Stimulated activated CD8-positive, alpha-beta memory T cell treated with anti-CD3 and anti-CD28 coated beads, Interleukin-12 subunit alpha, Interleukin-12 subunit beta, amount 100 ng/mL, for 24 hours (primary cell): ENCODE results near the gene NCL.
A peak's percentile ranks its signal among the peaks of the same experiment; 100 is the strongest.
"Not testable (repeated sequence)": the region's sequence is repeated elsewhere in the genome, so short reads cannot be mapped to it uniquely, and the experiment has no call there.

Experiments used
- DNase-seq: peaks from one replicate; pipeline ENCODE4 v3.0.0-alpha.2; 2020; ENCODE audit errors: extremely low read depth

The NCL gene

DNA sequence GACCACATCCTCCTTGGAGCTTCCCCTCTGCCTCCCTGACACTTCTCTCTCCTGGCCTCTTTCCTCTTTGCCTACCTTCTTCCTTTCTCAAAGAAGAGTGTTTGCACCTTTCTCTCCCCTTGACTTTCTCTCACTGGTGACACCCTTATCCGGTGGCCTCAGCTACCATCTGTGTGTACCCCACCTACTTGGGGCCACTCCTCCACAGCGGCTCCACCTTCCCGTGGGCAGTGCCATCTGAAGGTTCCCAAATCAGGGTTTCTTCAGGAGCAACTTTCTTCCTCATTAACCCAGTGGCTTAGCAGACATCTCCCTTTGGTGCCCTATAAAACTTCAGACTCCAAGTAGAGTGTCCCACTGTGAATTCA lies 5.3 kb upstream of the NCL start:
- no peak for DNase-seq

DNA sequence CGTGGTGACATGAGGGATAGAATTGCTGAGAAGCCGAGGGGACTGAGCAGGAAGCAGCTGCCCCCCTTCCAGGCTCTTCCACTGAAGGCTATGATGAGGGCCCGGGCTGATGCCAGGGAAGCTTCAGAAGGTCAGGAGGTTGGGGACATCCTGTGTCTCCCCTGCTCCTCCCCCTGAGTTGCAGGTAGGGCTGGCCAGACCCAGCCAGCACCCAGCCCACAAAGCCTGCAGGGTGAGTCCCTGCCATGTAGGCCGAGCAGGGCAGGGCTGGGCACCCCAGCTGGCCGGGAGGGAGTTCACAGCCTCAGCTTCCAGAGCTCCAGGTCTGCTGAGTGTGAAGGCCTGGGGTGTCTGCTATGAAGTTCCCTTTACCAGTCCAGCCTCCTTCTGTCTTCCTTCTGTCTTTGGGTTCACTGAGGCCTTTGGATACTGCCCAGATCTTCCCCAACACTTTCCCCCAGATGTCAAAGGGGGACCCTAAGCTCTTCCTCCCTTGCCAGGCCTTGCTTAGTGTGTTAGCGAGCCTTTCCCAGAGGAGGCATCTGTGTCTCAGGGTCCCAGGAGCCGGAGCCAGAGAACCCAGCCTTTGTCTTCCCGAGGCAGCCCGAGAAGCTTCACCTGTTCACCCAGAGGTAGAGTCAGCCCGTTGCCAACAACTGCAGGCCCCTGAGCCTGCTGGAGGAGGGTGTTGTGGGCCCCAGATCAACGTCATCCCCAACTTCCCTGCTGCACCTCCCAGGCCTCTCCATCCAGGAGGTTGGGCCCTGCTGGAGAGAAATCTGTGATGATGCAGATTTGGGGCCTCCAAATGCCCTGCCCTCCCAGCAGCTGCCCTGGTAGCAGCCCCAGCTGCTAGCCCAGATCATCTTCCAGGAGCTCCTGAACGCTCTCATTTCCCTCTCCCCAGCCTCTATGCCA lies 3.6 kb upstream of the NCL start:
- DNase-seq, result no peak

DNA sequence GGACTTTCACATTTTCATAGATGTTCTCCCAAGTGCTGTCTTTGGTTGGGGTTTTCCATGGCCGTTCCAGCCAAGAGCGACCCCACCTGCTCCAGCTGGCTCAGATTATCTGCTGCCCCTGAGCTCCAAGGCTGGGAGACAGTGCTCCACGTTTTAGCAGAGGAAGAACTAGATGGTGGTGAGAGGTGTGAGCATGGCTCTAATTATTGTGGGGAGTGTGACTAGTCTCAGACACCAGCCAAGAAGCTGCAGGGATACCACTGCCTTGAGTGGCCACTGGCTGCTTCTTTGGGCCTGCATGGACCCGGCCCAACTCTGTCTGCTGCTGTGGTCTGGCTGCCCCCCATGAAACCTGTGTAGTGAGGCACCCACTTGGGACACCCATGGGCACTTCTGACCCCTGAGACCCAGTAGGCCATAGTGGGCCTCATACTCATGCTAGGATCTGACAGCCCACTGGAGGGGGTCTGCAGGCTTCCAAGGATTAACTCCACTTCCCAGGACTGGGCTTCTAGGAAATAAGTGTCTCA lies 2.8 kb upstream of the NCL start:
- DNase-seq, result no peak

DNA sequence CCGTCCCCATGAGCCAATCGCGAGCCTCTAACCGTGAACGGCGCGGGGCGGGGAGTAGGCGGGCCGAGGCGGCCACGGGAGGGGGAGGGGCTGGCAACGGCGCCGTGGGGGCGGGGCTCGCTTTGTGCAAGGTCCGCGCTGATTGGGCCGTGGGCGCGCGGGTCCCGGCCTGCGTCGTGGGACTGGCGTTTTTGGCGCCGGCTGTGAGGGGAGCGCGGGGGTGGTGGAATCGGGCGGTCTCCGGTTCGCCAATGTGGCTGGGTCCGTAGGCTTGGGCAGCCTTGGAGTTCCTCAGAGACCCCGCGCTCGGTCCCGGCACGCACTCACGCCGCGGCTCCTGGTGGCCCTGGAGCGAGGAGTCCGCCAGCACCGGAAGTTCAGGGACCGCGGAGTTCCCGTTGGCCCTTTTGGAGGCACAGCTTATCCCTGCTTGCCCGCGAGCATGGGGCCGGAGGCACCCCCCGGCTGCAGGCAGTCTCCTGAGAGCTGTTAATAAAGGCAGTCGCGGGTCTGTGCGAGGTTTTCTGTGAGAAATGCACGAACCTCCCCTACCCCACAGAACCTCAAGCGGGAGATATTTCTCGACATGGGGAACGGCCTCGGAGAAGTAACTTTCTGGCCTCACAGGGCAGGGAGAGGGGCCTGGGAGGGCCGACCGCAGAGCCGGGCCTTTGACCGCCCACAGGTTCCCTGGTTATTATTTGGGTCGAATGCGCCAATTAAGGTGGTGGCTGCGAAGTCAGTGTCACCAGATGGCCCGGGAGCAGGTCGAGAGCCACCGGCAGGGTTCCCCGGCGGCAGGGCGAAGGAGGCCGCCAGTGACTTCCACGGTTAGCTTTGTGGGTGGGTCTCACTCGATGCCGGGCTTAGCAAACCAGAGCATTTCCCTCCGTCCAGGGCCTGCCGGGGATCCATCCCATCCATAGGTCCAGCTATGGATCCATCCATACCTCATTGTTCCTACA lies 574 bp upstream of the NCL start:
- peak; percentile 97 for DNase-seq

DNA sequence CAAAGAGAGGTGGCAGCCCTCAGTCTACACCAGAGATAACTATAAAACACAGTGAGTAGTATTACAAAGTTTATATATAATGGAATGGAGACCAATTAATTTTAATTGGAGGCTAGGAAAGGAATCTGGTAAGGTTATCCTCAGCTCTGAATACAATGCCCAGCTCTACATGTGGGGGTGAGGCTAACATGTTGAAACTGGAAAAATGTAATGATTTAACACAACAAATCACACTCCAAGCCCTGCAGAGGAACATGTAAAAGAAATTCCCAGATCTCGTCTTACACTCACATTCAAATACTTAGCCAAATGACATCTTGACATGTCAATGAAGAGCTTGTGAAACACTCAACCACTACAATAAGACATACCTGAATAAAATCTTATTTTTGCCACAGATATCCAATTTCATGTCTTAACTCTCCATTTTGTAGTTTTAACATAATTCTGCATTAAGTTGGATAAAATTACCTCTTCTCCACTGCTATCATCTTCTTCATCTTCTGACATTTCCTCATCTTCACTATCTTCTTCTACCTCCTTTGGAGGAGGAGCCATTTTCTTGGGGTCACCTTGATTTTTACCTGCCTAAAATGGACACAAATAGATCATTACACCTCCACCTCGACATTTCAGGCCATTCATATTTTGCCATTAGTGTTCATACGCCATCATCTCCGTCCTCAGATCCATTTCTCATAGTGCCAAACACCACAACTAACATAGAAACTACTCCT lies 1.4 kb downstream of the NCL start:
- DNase-seq, result no peak

DNA sequence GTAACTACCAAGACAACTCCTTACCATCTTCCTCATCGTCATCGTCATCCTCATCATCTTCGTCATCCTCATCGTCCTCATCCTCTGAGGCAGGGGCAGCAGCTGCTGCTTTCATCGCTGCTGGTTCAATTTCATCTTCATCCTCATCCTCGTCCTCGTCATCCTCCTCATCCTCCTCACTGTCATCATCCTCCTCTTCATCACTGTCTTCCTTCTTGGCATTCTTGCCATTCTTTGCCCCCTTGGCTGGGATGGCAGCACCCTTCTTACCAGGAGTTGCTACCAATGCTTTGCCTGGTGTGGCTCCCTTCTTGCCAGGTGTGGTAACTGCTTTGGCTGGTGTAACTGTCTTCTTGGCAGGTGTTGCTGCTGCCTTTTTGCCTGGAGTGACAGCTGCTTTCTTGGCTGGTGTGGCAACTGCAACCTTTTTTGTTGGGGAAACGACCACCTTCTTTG lies 2.7 kb downstream of the NCL start:
- no peak for DNase-seq

DNA sequence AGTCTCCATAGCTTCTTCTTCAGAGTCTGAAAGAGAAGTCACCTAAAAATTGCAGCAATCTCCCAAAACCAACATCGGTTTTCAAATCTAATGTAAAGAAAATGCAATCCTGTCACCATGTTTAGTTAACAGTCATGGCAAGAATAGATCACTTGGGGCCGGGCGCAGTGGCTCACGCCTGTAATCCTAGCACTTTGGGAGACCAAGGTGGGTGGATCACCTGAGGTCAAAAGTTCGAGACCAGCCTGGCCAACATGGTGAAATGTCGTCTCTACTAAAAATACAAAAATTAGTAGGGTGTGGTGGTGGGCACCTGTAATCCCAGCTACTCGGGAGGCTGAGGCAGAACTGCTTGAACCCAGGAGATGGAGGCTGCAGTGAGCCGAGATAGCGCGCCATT lies 3.4 kb downstream of the NCL start:
- not testable (repeated sequence) for DNase-seq

DNA sequence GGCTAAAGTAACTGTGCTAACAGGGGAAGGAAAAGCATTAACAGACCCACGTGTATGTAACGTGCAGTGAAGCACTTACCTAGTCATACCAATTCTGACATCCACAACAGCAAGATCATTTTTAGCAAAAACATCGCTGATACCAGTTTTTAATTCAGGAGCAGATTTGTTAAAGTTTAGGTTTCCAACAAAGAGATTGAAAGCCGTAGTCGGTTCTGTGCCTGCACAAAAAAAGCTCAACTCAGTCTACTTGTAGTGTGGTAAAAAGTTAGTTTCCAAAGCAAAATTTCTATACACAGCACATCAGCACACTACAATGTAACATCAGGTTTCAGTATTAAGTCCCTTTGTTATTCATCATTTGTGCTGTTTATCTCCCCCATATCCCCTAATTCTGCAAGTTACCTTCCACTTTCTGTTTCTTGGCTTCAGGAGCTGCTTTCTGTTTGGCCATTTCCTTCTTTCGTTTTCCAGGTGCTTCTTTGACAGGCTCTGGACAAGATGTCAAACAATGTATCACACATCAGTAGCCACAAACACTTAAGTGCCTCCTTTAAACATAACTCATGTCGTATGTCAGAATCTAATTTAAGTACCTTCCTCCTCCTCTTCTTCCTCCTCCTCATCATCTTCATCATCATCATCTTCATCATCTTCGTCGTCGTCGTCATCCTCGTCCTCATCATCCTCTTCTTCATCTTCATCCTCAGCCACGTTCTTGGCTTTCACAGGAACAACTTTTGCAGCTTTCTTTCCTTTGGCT lies 4.0 kb downstream of the NCL start:
- DNase-seq, result no peak

DNA sequence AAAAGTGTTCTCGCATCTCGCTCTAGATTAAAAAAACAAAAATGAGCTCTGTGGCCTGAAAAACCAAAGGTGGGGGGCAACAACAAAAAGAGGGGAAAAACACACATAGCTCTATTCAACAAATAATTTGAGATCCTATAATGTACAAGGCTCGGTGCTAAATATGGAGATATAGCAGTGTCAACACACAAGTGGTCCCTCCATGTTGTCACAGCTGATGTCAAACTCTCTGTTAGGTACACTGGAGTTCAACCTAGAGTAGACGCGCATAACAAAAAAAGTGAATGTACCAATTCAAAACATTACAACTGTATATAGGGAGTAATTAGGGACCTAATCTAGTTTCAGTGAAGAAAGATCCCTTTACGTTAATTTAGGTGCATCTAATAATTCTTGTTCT lies 5.9 kb downstream of the NCL start:
- no peak for DNase-seq

DNA sequence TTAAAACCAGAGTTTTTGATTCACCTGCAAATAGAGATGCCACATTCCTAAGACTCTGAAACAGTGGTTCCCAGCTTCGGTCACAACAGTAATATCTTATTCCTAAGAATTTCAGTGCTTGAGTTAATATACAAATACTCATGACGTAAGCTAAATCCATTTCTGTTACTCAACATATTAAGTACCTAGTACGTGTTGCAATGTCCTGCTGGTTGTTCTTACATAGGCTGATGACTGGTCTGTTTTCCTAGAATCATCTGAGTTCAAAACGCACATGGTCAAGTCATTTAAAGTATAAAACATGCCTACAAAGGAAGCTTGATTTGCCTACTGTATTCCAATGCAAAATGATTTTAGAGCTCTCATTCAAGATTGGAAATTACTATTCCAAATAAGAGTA lies 7.2 kb downstream of the NCL start:
- DNase-seq, result no peak

DNA sequence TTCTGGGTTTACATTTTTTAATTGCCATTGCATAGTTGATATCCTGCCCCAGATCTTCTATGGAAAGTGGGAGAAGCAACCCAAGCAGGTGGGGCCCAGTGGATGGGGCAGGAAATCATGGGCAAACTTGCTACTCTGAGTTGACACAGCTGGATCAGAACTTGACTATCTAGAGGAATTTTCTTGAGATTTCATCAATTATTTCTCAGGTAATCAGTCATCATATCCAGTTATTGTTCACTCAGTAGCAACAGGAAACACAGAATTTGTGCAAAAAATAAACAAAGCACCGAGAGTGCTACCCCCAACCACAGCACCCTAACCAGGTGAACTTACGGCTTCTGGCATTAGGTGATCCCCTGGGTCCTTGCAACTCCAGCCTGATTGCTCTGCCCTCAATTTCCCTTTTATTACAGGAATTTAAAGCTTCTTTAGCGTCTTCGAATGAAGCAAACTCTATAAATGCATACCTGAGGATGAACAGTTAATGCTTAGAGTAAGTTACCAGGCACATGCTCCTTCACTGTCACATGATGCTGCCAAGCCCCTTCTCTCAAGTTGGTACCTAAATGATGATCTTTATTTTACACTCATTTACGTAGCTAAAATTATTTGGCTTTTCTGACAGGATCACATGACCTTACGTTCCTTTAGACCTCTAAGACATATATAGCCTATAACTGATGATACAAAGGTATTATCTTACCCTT lies 7.8 kb downstream of the NCL start:
- DNase-seq, result no peak

DNA sequence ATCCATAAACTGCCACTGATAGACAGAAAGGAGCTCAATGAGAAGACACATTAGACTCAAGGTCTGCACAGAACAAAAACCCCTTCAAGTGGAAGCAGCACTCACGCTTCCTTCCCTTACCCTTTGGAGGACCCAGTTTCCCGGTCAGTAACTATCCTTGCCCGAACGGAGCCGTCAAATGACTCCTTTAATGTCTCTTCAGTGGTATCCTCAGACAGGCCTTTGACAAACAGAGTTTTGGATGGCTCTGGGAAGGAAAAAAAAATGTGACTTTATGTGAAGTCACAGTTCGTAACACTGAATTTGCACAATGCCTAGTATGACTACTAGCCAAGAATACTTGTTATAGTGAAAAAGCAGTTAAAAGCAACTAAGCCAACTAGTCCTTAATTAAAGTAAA lies 8.4 kb downstream of the NCL start:
- no peak for DNase-seq

DNA sequence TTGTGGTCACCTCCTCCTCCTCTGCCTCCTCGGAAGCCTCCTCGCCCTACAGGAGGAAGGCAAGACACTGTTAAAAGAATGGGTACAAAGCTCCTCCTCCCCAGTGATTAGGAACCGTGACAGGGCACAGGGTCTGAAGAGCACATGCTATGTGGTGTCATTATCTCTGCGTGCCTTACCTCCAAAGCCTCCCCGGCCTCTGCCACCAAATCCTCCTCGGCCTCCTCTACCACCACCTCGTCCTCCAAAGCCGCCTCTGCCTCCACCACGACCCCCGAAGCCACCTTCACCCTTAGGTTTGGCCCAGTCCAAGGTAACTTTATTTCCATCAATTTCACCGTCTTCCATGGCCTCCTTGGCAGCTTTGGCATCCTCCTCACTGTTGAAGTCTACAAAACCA lies 9.1 kb downstream of the NCL start:
- DNase-seq, result no peak

DNA sequence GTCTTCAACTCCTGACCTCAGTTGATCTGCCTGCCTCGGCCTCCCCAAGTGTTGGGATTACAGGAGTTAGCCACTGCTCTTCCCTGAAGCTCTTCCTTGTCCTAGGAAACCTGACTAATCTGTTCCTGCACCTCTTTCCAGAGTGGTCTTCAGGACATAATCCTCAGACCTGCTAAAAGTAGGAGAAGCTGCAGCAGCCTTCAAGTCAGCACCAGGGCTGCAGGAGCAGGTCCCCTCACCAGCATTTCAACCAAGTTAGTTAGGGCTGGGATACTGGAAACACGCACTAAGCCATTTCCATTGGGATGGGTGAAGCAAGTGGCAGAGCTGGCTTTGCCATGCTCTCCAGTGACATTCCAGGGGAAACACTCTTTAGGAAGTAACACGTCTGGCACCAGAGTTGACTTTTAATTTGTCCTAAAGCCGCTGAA lies 9.9 kb downstream of the NCL start:
- DNase-seq, result no peak

DNA sequence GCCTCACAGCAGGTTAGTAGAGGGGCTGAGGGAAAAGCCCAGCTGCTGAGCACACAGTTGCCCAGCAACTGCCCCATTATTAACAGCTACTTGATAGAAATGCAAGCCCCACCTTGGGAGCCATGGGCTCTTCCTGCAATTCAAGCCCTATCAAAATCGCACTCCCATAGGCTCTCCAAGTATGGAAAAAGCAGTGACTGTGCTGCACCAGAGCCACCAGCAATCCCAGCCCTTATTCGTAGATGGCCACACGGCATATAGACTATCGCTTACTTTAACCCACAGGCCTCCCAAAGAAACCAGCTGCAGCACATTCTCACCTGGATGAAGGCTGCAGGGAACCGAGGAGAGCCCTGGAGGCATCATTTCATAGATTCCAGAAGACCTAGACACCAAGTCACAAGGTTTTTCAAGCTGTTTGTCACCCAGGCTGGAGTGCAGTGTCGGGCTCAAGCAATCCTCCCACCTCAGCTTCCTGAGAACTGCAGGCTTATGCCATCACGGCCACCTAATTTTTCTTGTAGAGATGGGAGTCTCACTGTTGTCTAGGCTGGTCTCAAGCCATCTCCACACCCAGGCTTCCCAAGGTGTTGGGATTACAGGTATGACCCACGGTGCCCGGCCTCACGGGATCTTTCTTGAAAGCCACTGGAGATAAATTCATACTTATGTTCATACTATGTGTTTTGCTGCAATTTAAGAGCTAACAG lies 11.3 kb downstream of the NCL start:
- DNase-seq, result no peak

DNA sequence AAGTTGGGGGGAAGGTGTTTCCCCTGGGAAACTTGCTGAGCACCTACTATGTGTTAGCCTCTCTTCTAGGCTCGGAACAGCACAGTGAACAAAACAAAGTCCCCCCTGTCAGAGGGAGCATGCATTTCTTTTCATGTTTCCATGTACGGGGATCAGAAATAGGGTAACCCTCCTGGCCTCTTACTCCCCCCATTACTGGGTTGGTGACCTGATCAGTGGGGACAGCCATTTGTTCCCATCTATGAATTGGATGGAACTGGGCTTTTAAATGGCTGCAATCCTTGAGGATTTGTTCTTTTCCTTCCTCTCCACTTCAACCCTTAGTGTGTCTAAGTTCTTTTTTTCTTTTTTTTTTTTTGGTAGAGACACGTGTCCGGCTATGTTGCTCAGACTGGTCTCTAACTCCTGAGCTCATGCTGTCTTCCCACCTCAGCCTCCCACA lies 13.7 kb downstream of the NCL start:
- no peak for DNase-seq

DNA sequence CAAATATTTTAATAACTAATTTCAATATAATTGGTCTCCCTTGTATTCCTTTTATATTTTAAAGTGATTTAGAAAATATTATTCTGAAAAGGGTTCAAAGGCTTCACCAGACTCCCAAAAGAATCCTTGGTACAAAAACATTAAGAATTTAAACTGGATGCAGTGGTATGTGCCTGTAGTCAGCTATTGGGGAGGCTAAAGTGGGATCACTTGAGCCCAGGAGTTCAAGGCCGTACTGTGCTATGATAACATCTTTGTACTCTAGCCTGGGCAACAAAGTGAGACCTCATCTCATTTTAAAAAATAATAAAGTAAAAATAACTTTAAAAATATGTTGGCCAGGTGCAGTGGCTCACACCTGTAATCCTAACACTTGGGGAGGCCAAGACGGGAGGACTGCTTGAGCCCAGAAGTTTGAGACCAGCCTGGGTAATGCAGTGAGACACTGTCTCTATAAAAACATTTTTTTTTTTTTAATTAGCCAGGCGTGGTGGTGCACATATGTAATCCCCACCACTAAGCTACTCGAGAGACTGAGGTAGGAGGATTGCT lies 14.7 kb downstream of the NCL start:
- no peak for DNase-seq

DNA sequence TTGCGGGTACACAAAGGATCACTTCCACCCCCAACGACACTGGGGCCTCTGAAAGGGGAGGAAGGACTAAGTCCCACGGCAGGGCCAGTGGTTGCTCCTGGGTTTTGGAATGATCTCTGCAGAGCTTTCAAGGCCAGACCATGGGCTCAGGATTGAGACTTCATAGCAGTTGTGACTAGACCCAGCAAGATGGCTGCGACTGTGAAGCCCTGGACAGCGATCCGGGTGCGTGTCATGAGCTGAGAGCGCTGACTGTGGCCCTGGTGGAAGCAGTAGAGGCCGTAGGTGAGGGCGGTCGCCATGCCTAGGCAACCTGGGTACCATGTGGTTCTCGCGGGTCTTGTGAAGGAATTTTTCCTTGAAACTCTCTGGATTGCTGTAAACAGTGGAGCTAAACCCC lies 27.3 kb downstream of the NCL start:
- no peak for DNase-seq

DNA sequence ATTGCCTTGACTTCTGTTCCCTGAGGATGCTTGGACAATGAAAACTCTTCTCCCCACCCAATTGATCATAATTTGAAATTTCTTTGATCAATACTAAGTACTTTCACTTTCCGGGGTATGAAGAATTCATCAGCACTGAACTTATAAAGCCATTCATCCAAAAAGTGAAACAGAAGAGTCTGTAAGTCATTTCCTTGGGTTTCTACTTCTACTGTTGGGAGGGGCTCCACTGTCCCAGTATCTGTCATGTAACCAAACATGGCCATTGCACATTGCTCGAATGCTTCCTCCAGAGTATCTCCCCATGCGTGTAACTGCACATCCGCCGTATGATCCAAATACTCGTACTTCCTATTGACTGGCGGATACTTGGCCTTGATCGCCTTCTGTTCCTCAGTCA lies 30.3 kb downstream of the NCL start:
- DNase-seq, result no peak
